Measurements from ENCODE around the gene NRL.
"Not testable (repeated sequence)": the region's sequence is repeated elsewhere in the genome, so short reads cannot be mapped to it uniquely, and the experiment has no call there.

The NRL gene

DNA sequence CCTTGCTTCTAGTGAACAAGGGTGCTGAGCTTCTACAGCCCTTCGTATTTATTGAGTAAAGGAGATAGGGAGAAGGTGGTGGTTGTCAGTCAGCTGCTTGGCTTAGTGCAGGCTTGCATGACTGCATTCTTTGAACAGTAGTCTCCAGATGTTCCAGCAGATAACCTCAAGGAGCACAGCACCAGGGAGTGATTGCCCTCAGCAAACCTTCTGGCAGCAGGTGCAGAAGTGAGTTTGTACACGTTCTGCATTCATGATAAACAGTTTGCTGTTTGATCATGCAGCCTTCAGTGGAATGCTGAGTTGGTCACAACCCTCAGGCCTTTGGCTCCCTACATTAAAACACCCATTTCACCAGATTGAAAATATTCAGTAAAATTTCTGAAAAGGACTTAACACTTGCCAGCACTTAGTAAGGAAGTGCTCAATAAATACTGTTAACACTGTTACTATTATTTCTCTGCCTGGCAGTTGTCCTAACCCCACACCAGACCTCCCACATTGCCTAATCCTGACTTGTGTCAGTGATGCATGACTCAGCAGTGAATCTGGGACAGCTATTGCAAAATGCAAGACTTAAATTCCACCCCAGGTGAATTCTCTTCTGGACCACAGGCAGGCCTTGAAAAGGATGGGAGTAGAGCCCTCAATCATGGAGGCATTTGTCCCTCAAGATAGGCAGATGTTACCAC, 81.9 kb downstream of the NRL start:
- DNase-seq (ENCODE audit: low spot score) = no peak
- no peak for TF ChIP-seq CTCF (IDR thresholded peaks at IDR 0.05; ENCODE audit: borderline replicate concordance, control extremely low read depth, extremely low read depth, insufficient read depth, missing control alignments)
- in situ Hi-C loops (cut with MboI; ENCODE audit: low sequenced_read_pairs, unreplicated experiment) = loop anchor here (10.0 kb wide), 1 partner anchor 48 kb away; the partner anchor contains the start of gene DHRS4L2

DNA sequence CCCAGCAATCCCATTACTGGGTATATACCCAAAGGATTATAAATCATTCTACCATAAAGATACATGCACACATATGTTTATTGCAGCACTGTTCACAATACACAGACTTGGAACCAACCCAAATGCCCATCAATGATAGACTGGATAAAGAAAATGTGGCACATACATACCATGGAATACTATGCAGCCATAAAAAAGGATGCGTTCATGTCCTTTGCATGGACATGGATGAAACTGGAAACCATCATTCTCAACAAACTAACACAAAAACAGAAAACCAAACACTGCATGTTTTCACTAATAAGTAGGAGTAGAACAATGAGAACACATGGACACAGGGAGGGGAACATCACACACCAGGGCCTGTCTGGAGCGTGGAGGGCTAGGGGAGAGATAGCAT, 83.4 kb downstream of the NRL start:
- in situ Hi-C loops (cut with MboI; ENCODE audit: low sequenced_read_pairs, unreplicated experiment) = loop anchor here (10.0 kb wide), 1 partner anchor 47 kb away; the partner anchor contains the start of gene DHRS4L2
- not testable (repeated sequence) for DNase-seq (ENCODE audit: low spot score)

DNA sequence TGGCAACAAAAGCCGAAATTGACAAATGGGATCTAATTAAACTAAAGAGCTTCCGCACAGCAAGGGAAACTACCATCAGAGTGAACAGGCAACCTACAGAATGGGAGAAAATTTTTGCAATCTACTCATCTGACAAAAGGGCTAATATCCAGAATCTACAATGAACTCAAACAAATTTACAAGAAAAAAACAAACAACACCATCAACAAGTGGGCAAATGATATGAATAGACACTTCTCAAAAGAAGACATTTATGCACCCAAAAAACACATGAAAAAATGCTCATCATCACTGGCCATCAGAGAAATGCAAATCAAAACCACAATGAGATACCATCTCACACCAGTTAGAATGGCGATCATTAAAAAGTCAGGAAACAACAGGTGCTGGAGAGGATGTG, 85.1 kb downstream of the NRL start:
- in situ Hi-C loops (cut with MboI; ENCODE audit: low sequenced_read_pairs, unreplicated experiment) = loop anchor here (10.0 kb wide), 1 partner anchor 45 kb away; the partner anchor contains the start of gene DHRS4L2

More for the DNA sequence above, 85.1 kb downstream of the NRL start:
- DNase-seq (ENCODE audit: low spot score) = not testable (repeated sequence)

Data from GM13976 (cell line).